Mammary epithelial cell (primary cell): ENCODE data around the gene SLC2A2.

ENCODE experiments used
- EZH2 ChIP-seq: IDR thresholded peaks from 2 replicates; pipeline ENCODE4 v1.6.1; 2012; ENCODE audit warnings: low read length, inconsistent platforms, borderline replicate concordance
- TF ChIP-seq, protein P1 (sequence below), 2 donors: IDR thresholded peaks in 1 of 2; conservative IDR thresholded peaks in 1 of 2; 2 replicates each; pipeline ENCODE4 v1.5.1; 2011 to 2012; ENCODE audit warnings: inconsistent platforms in 2 of 2, low read length in 2 of 2, mild to moderate bottlenecking in 2 of 2, control low read depth in 1 of 2, low read depth in 1 of 2; ENCODE audit not compliant: insufficient read depth in 1 of 2; ENCODE audit errors: extremely low read depth in 1 of 2

DNA sequence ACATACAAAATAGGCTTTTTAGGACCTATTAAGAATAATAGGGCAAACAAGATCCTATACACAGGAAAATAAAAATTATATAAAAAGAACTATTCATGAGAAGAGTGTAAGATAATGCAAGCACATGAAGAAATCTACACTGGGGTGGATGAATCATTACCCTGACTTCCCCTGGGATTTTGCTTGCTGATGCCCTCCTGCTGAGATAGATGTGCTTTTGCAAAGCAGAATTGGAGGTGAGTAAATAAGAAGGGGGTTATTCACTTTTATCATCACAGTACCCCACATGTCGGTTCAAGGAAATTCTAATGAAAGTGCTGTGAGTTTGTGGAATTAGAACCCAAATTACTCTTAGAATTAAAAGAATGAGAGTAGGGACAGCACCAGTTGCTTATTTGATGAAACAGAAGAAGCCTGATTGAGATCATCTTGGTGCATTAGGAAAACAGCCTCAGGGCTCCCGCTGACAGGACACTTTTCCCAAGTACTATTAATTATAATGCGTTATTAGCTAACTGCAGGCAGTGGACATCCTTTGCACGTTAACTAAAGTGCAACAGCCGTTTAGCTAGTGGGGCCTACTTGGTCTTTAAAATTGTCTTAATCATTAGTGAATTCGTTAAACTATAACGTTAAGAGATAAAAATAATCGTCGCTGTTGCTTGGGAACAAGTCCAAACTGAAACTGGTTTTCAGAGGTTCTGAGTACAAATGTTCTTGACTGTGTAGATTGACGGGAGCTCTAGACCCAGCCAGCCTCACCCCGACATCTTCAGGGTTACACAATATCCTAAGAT lies 48.4 kb downstream of the SLC2A2 start:
- TF ChIP-seq, protein P1, sequence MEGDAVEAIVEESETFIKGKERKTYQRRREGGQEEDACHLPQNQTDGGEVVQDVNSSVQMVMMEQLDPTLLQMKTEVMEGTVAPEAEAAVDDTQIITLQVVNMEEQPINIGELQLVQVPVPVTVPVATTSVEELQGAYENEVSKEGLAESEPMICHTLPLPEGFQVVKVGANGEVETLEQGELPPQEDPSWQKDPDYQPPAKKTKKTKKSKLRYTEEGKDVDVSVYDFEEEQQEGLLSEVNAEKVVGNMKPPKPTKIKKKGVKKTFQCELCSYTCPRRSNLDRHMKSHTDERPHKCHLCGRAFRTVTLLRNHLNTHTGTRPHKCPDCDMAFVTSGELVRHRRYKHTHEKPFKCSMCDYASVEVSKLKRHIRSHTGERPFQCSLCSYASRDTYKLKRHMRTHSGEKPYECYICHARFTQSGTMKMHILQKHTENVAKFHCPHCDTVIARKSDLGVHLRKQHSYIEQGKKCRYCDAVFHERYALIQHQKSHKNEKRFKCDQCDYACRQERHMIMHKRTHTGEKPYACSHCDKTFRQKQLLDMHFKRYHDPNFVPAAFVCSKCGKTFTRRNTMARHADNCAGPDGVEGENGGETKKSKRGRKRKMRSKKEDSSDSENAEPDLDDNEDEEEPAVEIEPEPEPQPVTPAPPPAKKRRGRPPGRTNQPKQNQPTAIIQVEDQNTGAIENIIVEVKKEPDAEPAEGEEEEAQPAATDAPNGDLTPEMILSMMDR (conservative IDR thresholded peaks at IDR 0.05 in 1 of 2, IDR thresholded peaks at IDR 0.05 in 1 of 2; ENCODE audit: extremely low read depth in 1 of 2, insufficient read depth in 1 of 2, low read depth in 1 of 2, low read length in 2 of 2), result no peak
- no peak for TF ChIP-seq EZH2
